ENCODE measurements around the gene GMFB. TPM values are rescaled to one million over a fixed set of nuclear protein-coding genes. Genes with fewer than 3 reads are reported as not detected.
"Not testable (repeated sequence)": the region's sequence is repeated elsewhere in the genome, so short reads cannot be mapped to it uniquely, and the experiment has no call there.

GMFB gene
- total and polyA plus RNA-seq, 2 donors (not counting 3 experiments of a cell fraction or from before 2014, with no cell fraction given), result 10.1 to 52.0 TPM

DNA sequence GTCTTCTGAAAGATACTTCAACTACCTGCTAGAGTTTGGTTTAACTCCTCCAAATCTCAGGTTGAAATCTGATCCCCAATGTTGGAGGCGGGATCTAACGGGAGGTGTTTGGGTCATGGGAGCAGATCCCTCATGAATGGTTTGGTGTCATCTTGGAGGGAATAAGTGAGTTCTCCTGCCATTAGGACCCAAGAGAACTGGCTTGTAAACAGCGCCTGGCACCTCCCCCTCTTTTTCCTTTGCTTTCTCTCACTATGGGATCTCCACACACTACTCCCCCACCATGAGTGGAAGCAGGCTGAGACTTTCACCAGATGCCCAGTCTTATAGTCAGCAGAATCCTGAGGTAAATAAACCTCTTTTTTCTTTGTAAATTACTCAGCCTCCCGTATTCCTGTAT, 50.1 kb downstream of the GMFB start:
- no peak overlapping the region for H3K9ac ChIP-seq (replicated peaks; ENCODE audit: extremely low read depth, insufficient read depth, low read length)
- no peak overlapping the region for H3K27ac ChIP-seq (ENCODE audit: insufficient read depth, low read depth, low read length)
- ChIA-PET POLR2A (interaction anchor here (0.5 kb wide), 1 partner anchor 40 kb away, joined by 5 read pairs; no protein-coding TSS in a partner anchor), CTCF (interaction anchor here (0.8 kb wide), 1 partner anchor 15 kb away, joined by 3 read pairs; no protein-coding TSS in a partner anchor)
- no peak overlapping the region for H2AFZ ChIP-seq (ENCODE audit: low read depth, low read length)
- peaks cover 27% of the 10 kb centered on the region for H3K4me1 ChIP-seq (ENCODE audit: control insufficient read depth, extremely low read depth, insufficient read depth, low read length)
- TF ChIP-seq, protein P1, sequence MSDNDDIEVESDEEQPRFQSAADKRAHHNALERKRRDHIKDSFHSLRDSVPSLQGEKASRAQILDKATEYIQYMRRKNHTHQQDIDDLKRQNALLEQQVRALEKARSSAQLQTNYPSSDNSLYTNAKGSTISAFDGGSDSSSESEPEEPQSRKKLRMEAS (IDR thresholded peaks at IDR 0.05; ENCODE audit: insufficient read depth, insufficient read length), result no peak
- no peak for TF ChIP-seq POLR2A (IDR thresholded peaks at IDR 0.05; ENCODE audit: low read depth, low read length)
- TF ChIP-seq GATA2 (IDR thresholded peaks at IDR 0.05; ENCODE audit: insufficient read depth, insufficient read length, low read depth, low read length), result no peak
- TF ChIP-seq MYC (IDR thresholded peaks at IDR 0.05; ENCODE audit: low read depth, low read length), result no peak
- no peak for TF ChIP-seq EZH2 (IDR thresholded peaks at IDR 0.05; ENCODE audit: borderline replicate concordance, low read depth, low read length, severe bottlenecking)
- no peak for TF ChIP-seq POLR2AphosphoS5 (IDR thresholded peaks at IDR 0.05; ENCODE audit: insufficient read depth, low read depth, low read length)
- no peak for TF ChIP-seq JUN (IDR thresholded peaks at IDR 0.05; ENCODE audit: borderline replicate concordance, insufficient read depth, insufficient read length, low read depth)
- TF ChIP-seq CTCF (IDR thresholded peaks at IDR 0.05; ENCODE audit: extremely low read depth in 1 of 2, insufficient read depth in 1 of 2, low read depth in 1 of 2, low read length in 2 of 2), result no peak
- no peaks in the 10 kb centered on the region for H3K27me3 ChIP-seq (ENCODE audit: control insufficient read depth in 2 of 2, insufficient read depth in 2 of 2, low read length in 2 of 2)
- peaks cover 71% of the 10 kb centered on the region for H3K79me2 ChIP-seq (ENCODE audit: control insufficient read depth, insufficient read depth, low read length)
- no peak overlapping the region for H3K4me2 ChIP-seq (ENCODE audit: insufficient read depth, low read length)
- no peak for FAIRE-seq
- intact Hi-C loops (cut with micrococcal nuclease), result no loop called here
- peaks cover 3% of the 10 kb centered on the region for H4K20me1 ChIP-seq (replicated peaks; ENCODE audit: control insufficient read depth, extremely low read depth, insufficient read depth, low read length)
- no TSS peak for BruUV-seq (replicated peaks)
- no peaks in the 10 kb centered on the region for H3K36me3 ChIP-seq (ENCODE audit: control insufficient read depth in 2 of 2, extremely low read depth in 1 of 2, insufficient read depth in 2 of 2, low read length in 2 of 2)
- no peaks in the 10 kb centered on the region for H3K9me3 ChIP-seq (replicated peaks; ENCODE audit: control insufficient read depth, insufficient read depth, low read length)
- dilution Hi-C loops (cut with MboI; ENCODE audit: extremely low pct_ligation_motif_present, low sequenced_read_pairs), result no loop called here
- H3K4me3 ChIP-seq (replicated peaks in 1 of 3; ENCODE audit: insufficient read depth in 1 of 3, low read depth in 1 of 3, low read length in 3 of 3), result no peak overlapping the region
- no peaks in the 10 kb centered on the region for H3K9me1 ChIP-seq (replicated peaks; ENCODE audit: control insufficient read depth, extremely low read depth, insufficient read depth, low read length)
- DNase-seq (ENCODE audit: low read depth, low spot score), result no peak

- H3K9me3 ChIP-seq (replicated peaks; ENCODE audit: control insufficient read depth, insufficient read depth, low read length); H3K27ac ChIP-seq (ENCODE audit: insufficient read depth, low read depth, low read length); FAIRE-seq; dilution Hi-C loops (cut with MboI; ENCODE audit: extremely low pct_ligation_motif_present, low sequenced_read_pairs); intact Hi-C loops (cut with micrococcal nuclease); H3K4me2 ChIP-seq (ENCODE audit: insufficient read depth, low read length); H4K20me1 ChIP-seq (replicated peaks; ENCODE audit: control insufficient read depth, extremely low read depth, insufficient read depth, low read length); DNase-seq (ENCODE audit: low read depth, low spot score); H3K36me3 ChIP-seq (ENCODE audit: control insufficient read depth in 2 of 2, extremely low read depth in 1 of 2, insufficient read depth in 2 of 2, low read length in 2 of 2); H3K9me1 ChIP-seq (replicated peaks; ENCODE audit: control insufficient read depth, extremely low read depth, insufficient read depth, low read length); H3K27me3 ChIP-seq (ENCODE audit: control insufficient read depth in 2 of 2, insufficient read depth in 2 of 2, low read length in 2 of 2); H3K4me3 ChIP-seq (replicated peaks in 1 of 3; ENCODE audit: insufficient read depth in 1 of 3, low read depth in 1 of 3, low read length in 3 of 3); POLR2A ChIA-PET; H3K9ac ChIP-seq (replicated peaks; ENCODE audit: extremely low read depth, insufficient read depth, low read length); H2AFZ ChIP-seq (ENCODE audit: low read depth, low read length); BruUV-seq (replicated peaks): not testable (repeated sequence)
- Histone ChIP-seq H3K4me1 (ENCODE audit: control insufficient read depth, extremely low read depth, insufficient read depth, low read length) (peaks cover 27% of the 10 kb centered on the region), H3K79me2 (ENCODE audit: control insufficient read depth, insufficient read depth, low read length) (peaks cover 79% of the 10 kb centered on the region)
- CTCF ChIA-PET, result interaction anchor here (0.8 kb wide), 1 partner anchor 17 kb away, joined by 3 read pairs; no protein-coding TSS in a partner anchor
Measured at GRCh38 chr14:54437954-54438353, 50.8 kb downstream of the GMFB start.
